ENCODE data around the gene TECTB.
"Not testable (repeated sequence)": the region's sequence is repeated elsewhere in the genome, so short reads cannot be mapped to it uniquely, and the experiment has no call there.

TECTB gene

DNA sequence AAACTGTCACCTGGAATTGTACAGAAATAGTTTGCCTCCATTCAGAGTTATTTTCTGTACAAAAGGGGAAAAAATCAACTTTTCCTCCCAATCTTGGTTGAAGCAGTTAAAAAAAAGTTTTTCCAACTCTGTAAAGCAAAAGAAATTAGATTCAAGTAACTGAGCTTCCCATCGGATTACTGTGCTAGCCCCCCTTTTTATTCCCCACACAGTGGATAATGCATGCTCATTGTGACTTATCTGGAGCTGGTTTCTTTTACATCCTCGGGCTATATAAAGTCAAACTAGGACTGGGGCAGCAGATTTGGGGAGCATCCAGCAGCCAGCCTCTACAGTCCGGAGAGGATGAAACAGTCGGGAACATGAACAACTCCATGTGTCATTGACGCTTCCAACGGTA, at the start of gene TECTB:
TECTB (plus strand) TSS at position 301 of the 400 bp plus-strand sequence. CDS start 335 bp downstream, outside the sequence.
- peaks cover 2% of the 10 kb centered on the region for H3K9me3 Mint-ChIP-seq
- H3K36me3 Mint-ChIP-seq: no peaks in the 10 kb centered on the region
- peaks cover 6% of the 10 kb centered on the region for H3K4me1 Mint-ChIP-seq
- H3K27me3 Mint-ChIP-seq: no peaks in the 10 kb centered on the region
- no peak for ATAC-seq
- H3K4me3 Mint-ChIP-seq: no peak within 1 kb of the TSS
- H3K27ac Mint-ChIP-seq: no peak within 1 kb of the TSS

GRCh38 chr10:112235141-112235540, 48.1 kb upstream of the TECTB start:
- Mint-ChIP-seq H3K4me1 (peaks cover 37% of the 10 kb centered on the region), H3K27me3 (no peaks in the 10 kb centered on the region), H3K27ac (no peak overlapping the region), H3K9me3 (peaks cover 7% of the 10 kb centered on the region), H3K36me3 (no peaks in the 10 kb centered on the region), H3K4me3 (no peak overlapping the region)
- ATAC-seq: no peak

- Mint-ChIP-seq H3K36me3 (no peaks in the 10 kb centered on the region), H3K9me3 (peaks cover 7% of the 10 kb centered on the region), H3K27me3 (peaks cover 4% of the 10 kb centered on the region), H3K4me3 (no peak overlapping the region), H3K27ac (no peak overlapping the region), H3K4me1 (peaks cover 35% of the 10 kb centered on the region)
- ATAC-seq: no peak
Measured at GRCh38 chr10:112235920-112236319, 47.3 kb upstream of the TECTB start.

DNA sequence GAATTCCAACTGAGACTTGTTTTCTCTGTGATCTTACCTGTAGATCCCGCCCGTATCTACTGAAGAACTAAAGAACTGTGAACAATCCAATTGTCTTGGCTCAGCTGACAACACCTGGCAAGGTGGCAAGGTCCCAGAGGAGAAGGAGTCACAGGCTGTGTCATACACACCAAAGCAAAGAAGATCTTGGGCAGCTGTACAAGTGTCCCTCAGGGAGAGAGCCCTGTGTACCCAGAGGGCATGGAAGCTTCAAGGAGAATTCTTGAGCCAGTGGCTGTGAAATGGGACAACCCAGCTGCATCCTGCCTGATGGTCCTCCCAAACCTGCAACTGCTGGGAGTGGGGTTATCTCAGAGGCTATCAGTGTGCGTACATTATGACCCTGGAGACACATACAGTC, 46.7 kb upstream of the TECTB start:
- H3K27ac Mint-ChIP-seq: no peak overlapping the region
- ATAC-seq: no peak
- no peaks in the 10 kb centered on the region for H3K36me3 Mint-ChIP-seq
- H3K27me3 Mint-ChIP-seq: peaks cover 10% of the 10 kb centered on the region
- no peak overlapping the region for H3K4me3 Mint-ChIP-seq
- H3K4me1 Mint-ChIP-seq: peaks cover 30% of the 10 kb centered on the region
- H3K9me3 Mint-ChIP-seq: peaks cover 7% of the 10 kb centered on the region

GRCh38 chr10:112239347-112239746, 43.9 kb upstream of the TECTB start:
- Mint-ChIP-seq H3K9me3 (peaks cover 7% of the 10 kb centered on the region), H3K27me3 (peaks cover 19% of the 10 kb centered on the region), H3K27ac (no peak overlapping the region), H3K4me3 (no peak overlapping the region), H3K4me1 (peaks cover 1% of the 10 kb centered on the region), H3K36me3 (no peaks in the 10 kb centered on the region)
- ATAC-seq: no peak

- Mint-ChIP-seq H3K27me3 (peaks cover 19% of the 10 kb centered on the region), H3K4me1 (no peaks in the 10 kb centered on the region), H3K4me3 (no peak overlapping the region), H3K9me3 (peaks cover 7% of the 10 kb centered on the region), H3K27ac (no peak overlapping the region), H3K36me3 (no peaks in the 10 kb centered on the region)
- ATAC-seq: no peak
Measured at GRCh38 chr10:112240441-112240840, 42.8 kb upstream of the TECTB start.

DNA sequence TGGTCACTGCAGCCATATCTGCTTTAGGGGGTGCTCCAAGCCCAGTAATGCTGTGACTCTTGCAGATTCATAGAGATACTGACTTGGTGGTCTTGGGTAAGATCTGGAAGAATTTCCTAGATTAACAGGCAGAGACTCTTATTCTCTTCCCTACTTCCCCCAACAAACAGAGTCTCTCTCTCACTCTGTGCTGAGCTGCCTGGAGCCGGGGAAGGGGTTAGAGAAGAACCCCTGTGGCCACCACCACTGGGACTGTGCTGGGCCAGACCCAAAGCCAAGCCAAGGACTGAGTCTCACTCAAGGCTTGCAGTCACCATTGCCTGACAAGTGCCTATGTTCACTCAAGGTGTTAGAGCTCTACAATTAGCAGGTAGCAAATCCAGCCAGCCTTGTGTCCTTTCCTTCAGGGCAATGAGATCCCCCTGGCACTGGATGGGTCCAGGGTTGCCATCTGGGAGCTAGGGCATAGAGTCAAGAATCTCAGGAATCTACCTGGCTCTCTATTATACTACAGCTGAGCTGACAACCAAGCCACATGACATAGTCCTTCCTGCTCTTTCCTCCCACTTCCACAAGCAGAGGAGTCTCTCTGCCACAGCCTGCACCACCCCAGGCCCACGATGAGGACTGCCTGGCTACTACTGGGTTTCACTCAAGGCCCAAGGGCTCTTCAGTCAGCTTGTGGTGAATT, 41.4 kb upstream of the TECTB start:
- Mint-ChIP-seq H3K4me3 (no peak overlapping the region), H3K4me1 (no peaks in the 10 kb centered on the region), H3K27me3 (peaks cover 19% of the 10 kb centered on the region), H3K9me3 (peaks cover 7% of the 10 kb centered on the region), H3K36me3 (no peaks in the 10 kb centered on the region), H3K27ac (no peak overlapping the region)
- no peak for ATAC-seq

DNA sequence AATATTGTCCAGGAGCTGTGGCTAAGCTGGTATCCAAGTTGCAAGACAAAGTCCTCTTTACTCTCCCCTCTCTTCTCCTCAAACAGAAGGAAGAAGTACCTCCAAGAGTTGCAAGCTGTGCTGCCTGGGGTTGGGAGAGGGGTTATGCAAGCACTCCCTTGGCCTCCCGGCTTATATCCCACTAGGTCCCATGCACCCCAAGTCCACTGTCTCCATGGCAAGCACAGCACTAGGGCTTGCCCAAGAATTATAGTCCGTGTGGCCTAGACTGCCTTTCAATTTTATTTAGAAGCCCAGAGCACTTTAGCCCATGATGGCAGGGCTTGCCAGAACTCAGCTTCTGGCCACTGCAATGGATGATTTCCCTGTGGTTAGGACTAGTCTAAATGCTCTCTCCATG, 40.4 kb upstream of the TECTB start:
- H3K36me3 Mint-ChIP-seq: no peaks in the 10 kb centered on the region
- H3K9me3 Mint-ChIP-seq: peaks cover 3% of the 10 kb centered on the region
- H3K27me3 Mint-ChIP-seq: peaks cover 19% of the 10 kb centered on the region
- no peak overlapping the region for H3K27ac Mint-ChIP-seq
- H3K4me1 Mint-ChIP-seq: no peaks in the 10 kb centered on the region
- ATAC-seq: no peak
- no peak overlapping the region for H3K4me3 Mint-ChIP-seq

DNA sequence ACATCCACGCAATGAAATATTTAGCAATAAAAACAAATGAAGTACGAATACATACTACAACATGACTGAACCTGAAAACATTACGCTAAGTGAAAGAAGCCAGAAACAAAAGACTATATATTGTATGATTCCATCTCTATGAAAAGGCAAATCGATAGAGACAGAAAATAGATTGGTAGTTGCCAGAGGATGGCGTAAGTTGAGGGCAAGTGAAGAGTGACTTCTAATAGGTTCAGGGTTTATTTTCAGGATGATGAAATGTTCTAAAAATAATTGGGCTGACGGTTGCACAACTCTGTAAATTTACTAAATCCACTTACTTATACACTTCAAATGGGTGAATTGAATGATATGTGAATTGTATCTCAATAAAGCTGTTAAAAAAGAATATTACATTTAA, 39.5 kb upstream of the TECTB start:
- no peaks in the 10 kb centered on the region for H3K9me3 Mint-ChIP-seq
- H3K4me3 Mint-ChIP-seq: no peak overlapping the region
- no peak for ATAC-seq
- no peak overlapping the region for H3K27ac Mint-ChIP-seq
- peaks cover 19% of the 10 kb centered on the region for H3K27me3 Mint-ChIP-seq
- no peaks in the 10 kb centered on the region for H3K36me3 Mint-ChIP-seq
- no peaks in the 10 kb centered on the region for H3K4me1 Mint-ChIP-seq

- ATAC-seq: no peak
- Mint-ChIP-seq H3K4me3 (no peak overlapping the region), H3K36me3 (no peaks in the 10 kb centered on the region), H3K9me3 (no peaks in the 10 kb centered on the region), H3K4me1 (no peaks in the 10 kb centered on the region), H3K27me3 (peaks cover 19% of the 10 kb centered on the region), H3K27ac (no peak overlapping the region)
Measured at GRCh38 chr10:112244197-112244596, 39.0 kb upstream of the TECTB start.

DNA sequence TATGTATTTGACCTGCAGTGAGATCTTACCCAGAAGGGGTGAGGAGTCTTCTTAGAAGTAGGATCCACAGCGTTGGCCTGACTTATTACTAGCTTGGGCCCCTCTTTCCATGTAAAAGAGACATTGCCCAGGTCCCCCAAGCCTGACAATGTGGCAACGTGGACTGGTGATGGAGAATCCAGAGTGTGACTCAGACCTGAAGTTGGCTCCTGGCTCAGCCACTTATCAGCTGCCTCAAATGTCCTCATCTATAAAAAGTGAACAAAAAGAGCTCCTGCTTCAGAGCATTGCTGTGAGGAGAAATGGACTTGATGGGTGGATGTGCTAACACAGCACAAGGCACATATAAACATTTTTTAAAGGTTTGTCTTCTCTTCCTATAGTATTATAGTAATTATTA, 35.4 kb upstream of the TECTB start:
- Mint-ChIP-seq H3K9me3 (peaks cover 4% of the 10 kb centered on the region), H3K4me3 (no peak overlapping the region), H3K36me3 (no peaks in the 10 kb centered on the region), H3K27me3 (peaks cover under 1% of the 10 kb centered on the region), H3K4me1 (no peaks in the 10 kb centered on the region), H3K27ac (no peak overlapping the region)
- no peak for ATAC-seq

GRCh38 chr10:112248584-112249295, 34.5 kb upstream of the TECTB start:
- no peaks in the 10 kb centered on the region for H3K27me3 Mint-ChIP-seq
- H3K27ac Mint-ChIP-seq: no peak overlapping the region
- no peaks in the 10 kb centered on the region for H3K4me1 Mint-ChIP-seq
- H3K9me3 Mint-ChIP-seq: peaks cover 4% of the 10 kb centered on the region
- no peaks in the 10 kb centered on the region for H3K36me3 Mint-ChIP-seq
- no peak overlapping the region for H3K4me3 Mint-ChIP-seq
- ATAC-seq: no peak

DNA sequence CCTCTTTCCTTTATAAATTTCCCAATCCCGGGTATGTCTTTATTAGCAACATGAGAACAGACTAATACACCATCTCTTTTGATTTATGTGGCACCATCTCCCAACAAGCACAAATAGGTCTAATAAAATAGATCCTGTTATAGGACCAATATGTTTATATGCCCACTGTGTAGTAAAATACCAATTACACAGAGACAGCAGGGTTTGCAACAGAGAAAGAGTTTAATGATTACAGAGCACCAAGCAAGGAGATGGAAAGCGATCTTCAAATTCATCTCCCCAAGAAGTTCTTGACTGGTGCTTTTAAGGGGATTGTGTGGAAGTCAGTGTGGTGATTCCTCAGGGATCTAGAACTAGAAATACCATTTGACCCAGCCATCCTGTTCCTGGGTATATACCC, 33.5 kb upstream of the TECTB start:
- Mint-ChIP-seq H3K4me3 (no peak overlapping the region), H3K9me3 (peaks cover 4% of the 10 kb centered on the region), H3K4me1 (no peaks in the 10 kb centered on the region)

GRCh38 chr10:112250555-112250954, 32.6 kb upstream of the TECTB start:
- no peak for ATAC-seq
- no peaks in the 10 kb centered on the region for H3K36me3 Mint-ChIP-seq
- H3K27me3 Mint-ChIP-seq: no peaks in the 10 kb centered on the region
- H3K9me3 Mint-ChIP-seq: peaks cover 4% of the 10 kb centered on the region
- no peak overlapping the region for H3K4me3 Mint-ChIP-seq
- H3K27ac Mint-ChIP-seq: no peak overlapping the region
- no peaks in the 10 kb centered on the region for H3K4me1 Mint-ChIP-seq

More for the DNA sequence above, 33.5 kb upstream of the TECTB start:
- ATAC-seq: no peak
- H3K27me3 Mint-ChIP-seq: no peaks in the 10 kb centered on the region
- H3K27ac Mint-ChIP-seq: no peak overlapping the region
- H3K36me3 Mint-ChIP-seq: no peaks in the 10 kb centered on the region

DNA sequence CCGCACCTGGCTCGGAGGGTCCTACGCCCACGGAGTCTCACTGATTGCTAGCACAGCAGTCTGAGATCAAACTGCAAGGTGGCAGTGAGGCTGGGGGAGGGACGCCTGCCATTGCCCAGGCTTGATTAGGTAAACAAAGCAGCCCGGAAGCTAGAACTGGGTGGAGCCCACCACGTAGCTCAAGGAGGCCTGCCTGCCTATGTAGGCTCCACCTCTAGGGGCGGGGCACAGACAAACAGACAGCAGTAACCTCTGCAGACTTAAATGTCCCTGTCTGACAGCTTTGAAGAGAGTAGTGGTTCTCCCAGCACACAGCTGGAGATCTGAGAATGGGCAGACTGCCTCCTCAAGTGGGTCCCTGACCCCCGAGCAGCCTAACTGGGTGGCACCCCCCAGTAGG, 32.0 kb upstream of the TECTB start:
- H3K4me1 Mint-ChIP-seq, H3K36me3 Mint-ChIP-seq, H3K27me3 Mint-ChIP-seq, H3K27ac Mint-ChIP-seq, H3K9me3 Mint-ChIP-seq, ATAC-seq, H3K4me3 Mint-ChIP-seq: not testable (repeated sequence)

GRCh38 chr10:112258407-112258806, 24.8 kb upstream of the TECTB start:
- ATAC-seq: no peak
- Mint-ChIP-seq H3K4me3 (no peak overlapping the region), H3K4me1 (no peaks in the 10 kb centered on the region), H3K27ac (no peak overlapping the region), H3K36me3 (no peaks in the 10 kb centered on the region), H3K9me3 (no peaks in the 10 kb centered on the region), H3K27me3 (no peaks in the 10 kb centered on the region)
